Fibroblast of pulmonary artery (primary cell): ENCODE results near the gene DDX10.
A peak's percentile ranks its signal among the peaks of the same experiment; 100 is the strongest.

Experiments
- DNase-seq: peaks from one replicate; pipeline ENCODE4 v3.0.0-alpha.2; 2010; ENCODE audit warnings: low read depth
- H3K4me3 ChIP-seq: replicated peaks from 2 replicates; pipeline ENCODE4 v1.5.1; 2011; ENCODE audit warnings: low read depth, mild to moderate bottlenecking, control low read depth, low read length, moderate library complexity
- CTCF ChIP-seq: IDR thresholded peaks from 2 replicates; pipeline ENCODE4 v1.5.1; 2011; ENCODE audit warnings: mild to moderate bottlenecking, control low read depth, low read length, inconsistent platforms; ENCODE audit errors: missing control alignments

The DDX10 gene

GRCh38 chr11:108959874-108960273 lies 295.0 kb downstream of the DDX10 start:
- no peak for DNase-seq
- H3K4me3 ChIP-seq: no peak overlapping the region
- no peak for TF ChIP-seq CTCF

GRCh38 chr11:108960501-108960900 lies 295.6 kb downstream of the DDX10 start:
- no peak for DNase-seq
- no peak overlapping the region for H3K4me3 ChIP-seq
- no peak for TF ChIP-seq CTCF

DNA sequence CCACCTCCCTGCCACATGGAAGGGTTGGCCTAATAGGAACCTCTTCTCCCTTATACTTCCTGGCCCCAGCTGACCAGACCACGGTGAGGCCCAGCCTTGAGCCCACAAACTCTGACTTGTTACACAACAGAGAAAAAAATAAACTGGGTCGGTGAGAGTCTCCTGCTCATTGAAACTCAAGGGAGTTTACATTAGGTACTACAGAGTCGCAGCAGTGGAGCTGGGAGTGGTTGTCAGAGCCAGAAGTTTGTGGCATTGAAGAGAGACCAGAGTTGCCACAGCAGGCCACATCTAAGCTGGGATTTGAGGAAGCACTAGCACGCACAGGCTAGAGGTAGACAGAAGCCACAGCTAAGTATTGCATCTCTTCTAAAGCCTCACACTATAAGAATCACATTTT lies 296.2 kb downstream of the DDX10 start:
- TF ChIP-seq CTCF: no peak
- H3K4me3 ChIP-seq: no peak overlapping the region
- DNase-seq: no peak

DNA sequence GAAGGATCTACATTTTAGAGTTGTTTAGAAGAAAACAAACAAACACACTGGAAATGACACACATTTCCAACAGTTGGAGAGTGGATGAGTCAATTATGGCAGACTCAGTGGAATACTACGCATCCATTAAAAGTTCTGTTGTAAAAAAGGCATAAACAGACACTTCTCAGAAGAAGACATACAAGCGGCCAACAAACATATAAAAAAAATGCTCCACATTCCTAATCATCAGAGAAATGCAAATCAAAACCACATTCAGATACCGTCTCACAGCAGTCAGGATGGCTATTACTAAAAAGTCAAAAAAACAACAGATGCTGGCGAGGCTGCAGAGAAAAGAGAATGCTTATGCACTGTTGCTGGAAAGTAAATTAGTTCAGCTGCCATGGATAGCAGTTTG lies 298.2 kb downstream of the DDX10 start:
- no peak for DNase-seq
- TF ChIP-seq CTCF: no peak
- H3K4me3 ChIP-seq: no peak overlapping the region

GRCh38 chr11:108965306-108966001 lies 300.6 kb downstream of the DDX10 start:
- TF ChIP-seq CTCF: no peak
- H3K4me3 ChIP-seq: no peak overlapping the region
- DNase-seq: peak; percentile 93

GRCh38 chr11:108966206-108966605 lies 301.3 kb downstream of the DDX10 start:
- DNase-seq: no peak
- H3K4me3 ChIP-seq: no peak overlapping the region
- TF ChIP-seq CTCF: no peak

DNA sequence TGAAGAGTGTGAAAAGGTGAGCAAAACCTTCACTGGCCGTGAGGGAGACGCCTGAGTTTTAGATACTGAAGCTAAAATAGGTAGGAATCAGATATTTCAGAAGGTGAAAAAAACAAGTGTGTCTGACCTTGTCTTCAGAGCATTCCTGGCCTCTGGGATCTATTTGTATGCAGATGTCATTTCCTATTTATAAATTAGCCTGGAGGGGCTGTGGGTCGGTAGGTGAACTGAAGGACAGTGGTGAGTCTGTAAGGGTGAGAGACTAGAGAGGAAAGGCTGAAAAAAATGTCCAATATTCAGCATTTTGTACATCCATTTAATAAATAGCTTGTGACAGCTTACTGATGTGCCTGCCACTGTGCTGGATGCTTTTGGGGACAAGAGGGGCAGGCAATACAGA lies 302.1 kb downstream of the DDX10 start:
- DNase-seq: no peak
- no peak for TF ChIP-seq CTCF

More for the DNA sequence above, 302.1 kb downstream of the DDX10 start:
- H3K4me3 ChIP-seq: no peak overlapping the region
